K562 (cell line): Measurements from ENCODE around the gene ANKRD16. TPM values are rescaled to one million over a fixed set of nuclear protein-coding genes. Genes with fewer than 3 reads are reported as not detected.
A peak's percentile ranks its signal among the peaks of the same experiment; 100 is the strongest.

ENCODE experiments used
- AFF4 ChIP-seq: sonication (generic); formaldehyde crosslinking; IDR thresholded peaks from 2 replicates; pipeline ENCODE4 v1.8.0; 2023; ENCODE audit warnings: mild to moderate bottlenecking, missing genetic modification reagents
- ARID4B ChIP-seq: sonication (generic); formaldehyde crosslinking; IDR thresholded peaks from 2 replicates; pipeline ENCODE4 v1.8.0; 2022; ENCODE audit warnings: mild to moderate bottlenecking, missing genetic modification reagents
- BRD9 ChIP-seq: fragments of 450-650 bp; IDR thresholded peaks from 2 replicates; pipeline ENCODE4 v1.6.1; 2018; ENCODE audit warnings: low read depth; ENCODE audit not compliant: partially characterized antibody
- CHD4 ChIP-seq: fragments of 200-600 bp; sonication (generic); IDR thresholded peaks from 3 replicates; pipeline ENCODE4 v1.6.1; 2012; ENCODE audit warnings: low read depth, mild to moderate bottlenecking, mixed read lengths, low read length, inconsistent platforms; ENCODE audit not compliant: insufficient read depth, insufficient replicate concordance, poor library complexity, severe bottlenecking
- DPF2 ChIP-seq: fragments of 450-650 bp; IDR thresholded peaks from 2 replicates; pipeline ENCODE4 v1.6.1; 2016
- EP400 ChIP-seq: fragments of 450-650 bp; IDR thresholded peaks from 2 replicates; pipeline ENCODE4 v1.6.1; 2017; ENCODE audit warnings: antibody characterized with exemption, mild to moderate bottlenecking, moderate library complexity
- EWSR1 ChIP-seq: fragments of 450-650 bp; IDR thresholded peaks from 2 replicates; pipeline ENCODE4 v1.6.1; 2018; ENCODE audit warnings: borderline replicate concordance, mild to moderate bottlenecking, low read depth, moderate library complexity; ENCODE audit not compliant: partially characterized antibody
- FOXK2 ChIP-seq, 2 experiments: fragments of 450-650 bp; IDR thresholded peaks in 1 of 2; conservative IDR thresholded peaks in 1 of 2; 2 replicates each; pipeline ENCODE4 v1.6.1; 2016; ENCODE audit warnings: low read depth in 2 of 2, mild to moderate bottlenecking in 1 of 2
- FOXP1 ChIP-seq: sonication (generic); formaldehyde crosslinking; IDR thresholded peaks from 2 replicates; pipeline ENCODE4 v1.8.0; 2022; ENCODE audit warnings: mild to moderate bottlenecking, missing genetic modification reagents
- HMGXB4 ChIP-seq: sonication (generic); formaldehyde crosslinking; IDR thresholded peaks from 2 replicates; pipeline ENCODE4 v1.8.1; 2023; ENCODE audit warnings: mild to moderate bottlenecking, missing genetic modification reagents
- MIER1 ChIP-seq: fragments of 450-650 bp; IDR thresholded peaks from 2 replicates; pipeline ENCODE4 v1.6.1; 2016; ENCODE audit warnings: antibody characterized with exemption, mild to moderate bottlenecking, low read depth
- NEUROD1 ChIP-seq: fragments of 150-350 bp; IDR thresholded peaks from 2 replicates; pipeline ENCODE4 v1.6.1; 2014; ENCODE audit warnings: borderline replicate concordance, low read length, low read depth; ENCODE audit not compliant: partially characterized antibody
- SMAD4 ChIP-seq: fragments of 250-450 bp; sonication (Bioruptor Pico); conservative IDR thresholded peaks from 2 replicates; pipeline ENCODE4 v1.8.0; 2021; ENCODE audit warnings: inconsistent platforms, mild to moderate bottlenecking, moderate library complexity
- SP1 ChIP-seq: sonication (generic); formaldehyde crosslinking; IDR thresholded peaks from 2 replicates; pipeline ENCODE4 v1.8.1; 2022; ENCODE audit warnings: mild to moderate bottlenecking, missing genetic modification reagents
- ZNF274 ChIP-seq: IDR thresholded peaks from 2 replicates; pipeline ENCODE4 v1.6.1; 2011; ENCODE audit warnings: low read depth, mild to moderate bottlenecking, low read length, moderate library complexity, borderline replicate concordance
- polyA plus RNA-seq, 8 experiments: library from polyadenylated mRNA; depleted of rRNA in 4 of 8; stranded (reverse) in 5 of 8; unstranded in 3 of 8; fragments of >200 nt; fragmentation: Nextera tagmentation in 2 of 8; fragmentation: Illumina TruSeq in 1 of 8; extraction: Ambion mirVana in 2 of 8; extraction: Trizol in 1 of 8; gene quantifications; 2 replicates each; pipeline versions ENCODE4 v1.2.1 to v1.2.3, GENCODE V29; 2011 to 2014; ENCODE audit warnings: inconsistent platforms in 1 of 8, missing spikeins in 1 of 8
- total RNA-seq, 7 experiments: library from RNA; depleted of rRNA in 6 of 7; stranded (reverse); fragments of >200 nt in 6 of 7; fragmentation: Illumina TruSeq in 2 of 7; extraction: Trizol in 2 of 7; gene quantifications; 2 replicates each; pipeline versions ENCODE4 v1.2.1 to v1.2.3, GENCODE V29; 2011 to 2021; ENCODE audit warnings: low replicate concordance in 1 of 7

The ANKRD16 gene
- total and polyA plus RNA-seq, 9 of the 15 experiments (the other 6 are each of a cell fraction or from before 2014, with no cell fraction given): 1.5 to 16.0 (median 9.5) TPM

- TF ChIP-seq ARID4B (CRISPR knock-in tag) (0 out of 2 replicates have a peak, but pooled peaks have one; percentile 37), ZNF274 (no peak), FOXK2 (conservative IDR thresholded peaks at IDR 0.05 in 1 of 2, IDR thresholded peaks at IDR 0.05 in 1 of 2; ENCODE audit: low read depth in 2 of 2) (no peak), MIER1 (no peak), CHD4 (no peak), SP1 (CRISPR knock-in tag) (0 out of 2 replicates have a peak, but pooled peaks have one; percentile 2), BRD9 (no peak), DPF2 (no peak), AFF4 (peak; percentile 57), EP400 (no peak; the same call in 1 of the 2 replicates), SMAD4 (CRISPR knock-in tag) (0 out of 2 replicates have a peak, but pooled peaks have one; percentile 24), FOXP1 (CRISPR knock-in tag) (no peak), NEUROD1 (no peak), HMGXB4 (CRISPR knock-in tag) (0 out of 2 replicates have a peak, but pooled peaks have one; percentile 12), EWSR1 (no peak)
Measured at GRCh38 chr10:5812283-5813090, 77.2 kb downstream of the ANKRD16 start (continued).
